Caco-2 (cell line): Measurements from ENCODE around the gene UNC119B. TPM values are rescaled to one million over a fixed set of nuclear protein-coding genes. Genes with fewer than 3 reads are reported as not detected.

Experiments
- Bru-seq: library from RNA; stranded (reverse); fragments of 400-500 nt; gene quantifications from one replicate; lab custom pipeline; 2021; lab: Mats Ljungman, UMichigan
- BruChase-seq, 2 experiments: library from RNA; stranded (reverse); fragments of 400-500 nt; gene quantifications; one replicate each; lab custom pipeline; 2021; lab: Mats Ljungman, UMichigan
- BruUV-seq: library from RNA; stranded (reverse); fragments of 400-500 nt; replicated peaks from 2 replicates; lab custom pipeline; 2021; lab: Mats Ljungman, UMichigan
- CTCF ChIA-PET: fragments of 300-600 bp; sonication (Branson Sonifier 250); formaldehyde crosslinking; loops from one replicate; lab custom pipeline; 2022; ENCODE audit warnings: antibody characterized with exemption; lab: Charles Lee
- POLR2A ChIA-PET: fragments of 300-600 bp; sonication (Branson Sonifier 250); formaldehyde crosslinking; loops from one replicate; lab custom pipeline; 2022; ENCODE audit warnings: antibody characterized with exemption; lab: Charles Lee
- DNase-seq, 2 experiments: peaks; one replicate each; pipeline versions ENCODE4 v3.0.0 to v3.0.0-alpha.2; 2020 to 2022
- H3K27me3 ChIP-seq: replicated peaks from 2 replicates; pipeline ENCODE4 v1.6.0; 2011; ENCODE audit warnings: low read length; ENCODE audit not compliant: control insufficient read depth, insufficient read depth
- H3K36me3 ChIP-seq: 2 replicates; pipeline ENCODE4 v1.5.1; 2011; ENCODE audit warnings: low read length; ENCODE audit not compliant: control insufficient read depth, insufficient read depth
- H3K4me1 ChIP-seq: fragments of 250-450 bp; sonication (Bioruptor Pico); 2 replicates; pipeline ENCODE4 v1.5.1; 2020; ENCODE audit warnings: mild to moderate bottlenecking
- H3K4me3 ChIP-seq: 2 replicates; pipeline ENCODE4 v1.5.1; 2011; ENCODE audit warnings: low read depth, mild to moderate bottlenecking, control low read depth, low read length
- H3K9me3 ChIP-seq: fragments of 250-450 bp; sonication (Bioruptor Pico); 2 replicates; pipeline ENCODE4 v1.5.1; 2020; ENCODE audit warnings: mild to moderate bottlenecking, moderate library complexity
- H3K27ac Mint-ChIP-seq: one replicate; pipeline ENCODE4 v1.8.0; 2022; ENCODE audit warnings: mixed read lengths; ENCODE audit not compliant: unreplicated experiment
- H3K27me3 Mint-ChIP-seq: one replicate; pipeline ENCODE4 v1.8.0; 2022; ENCODE audit warnings: mixed read lengths; ENCODE audit not compliant: insufficient read depth, unreplicated experiment
- H3K36me3 Mint-ChIP-seq: one replicate; pipeline ENCODE4 v1.8.0; 2022; ENCODE audit warnings: mild to moderate bottlenecking, mixed read lengths; ENCODE audit not compliant: insufficient read depth, unreplicated experiment
- H3K4me1 Mint-ChIP-seq: one replicate; pipeline ENCODE4 v1.8.0; 2022; ENCODE audit warnings: low read depth, mixed read lengths; ENCODE audit not compliant: unreplicated experiment
- H3K4me3 Mint-ChIP-seq: one replicate; pipeline ENCODE4 v1.8.0; 2022; ENCODE audit warnings: mild to moderate bottlenecking, moderate library complexity, mixed read lengths; ENCODE audit not compliant: unreplicated experiment
- H3K9me3 Mint-ChIP-seq: one replicate; pipeline ENCODE4 v1.8.0; 2022; ENCODE audit warnings: mixed read lengths; ENCODE audit not compliant: unreplicated experiment
- CTCF ChIP-seq, 2 experiments: fragments of 200-600 bp in 1 of 2; IDR thresholded peaks; 1 replicate in 1 of 2; 2 replicates in 1 of 2; pipeline versions ENCODE4 v1.5.1 to v1.8.0; 2011 to 2022; ENCODE audit warnings: antibody characterized with exemption in 1 of 2, control low read depth in 1 of 2, inconsistent platforms in 1 of 2, low read depth in 1 of 2, low read length in 1 of 2, mild to moderate bottlenecking in 1 of 2, moderate library complexity in 1 of 2; ENCODE audit not compliant: insufficient read depth in 1 of 2, severe bottlenecking in 1 of 2, unreplicated experiment in 1 of 2
- intact Hi-C: fragments of 100-400 bp; cut with micrococcal nuclease; formaldehyde crosslinking; loops from one replicate; pipeline ENCODE4 v1.10.0; 2022; ENCODE audit not compliant: unreplicated experiment
- long read RNA-seq: library from polyadenylated mRNA; stranded (forward); transcript quantifications from one replicate; pipeline ENCODE4 v2.0.0, GENCODE V29; 2022
- total RNA-seq: library from RNA; stranded (reverse); gene quantifications from 2 replicates; pipeline ENCODE4 v1.2.3, GENCODE V29; 2022

UNC119B gene
- total RNA-seq = 39.1 and 44.4 TPM in 2 replicates
- percentile 83 among the genes with signal in this experiment for Bru-seq, nascent RNA
- percentile 90 among the genes with signal in this experiment for BruChase-seq, experiment 1, labeled RNA remaining after a 2-hour chase
- percentile 94 among the genes with signal in this experiment for BruChase-seq, experiment 2, labeled RNA remaining after a 6-hour chase
- long read RNA-seq, full-length matches to known transcripts = 7 of 7 reads
- long read RNA-seq, partial matches to known transcripts = 0 of 7 reads
- long read RNA-seq, other reads (novel, unspliced or antisense) = 0 of 7 reads

GRCh38 chr12:120710031-120710804, at the start of gene UNC119B:
Gene UNC119B (plus strand): TSS chr12:120710458. CDS start chr12:120710475, 17 bp downstream.
- TF ChIP-seq CTCF (IDR thresholded peaks at IDR 0.05; ENCODE audit: insufficient read depth in 1 of 2, low read depth in 1 of 2, low read length in 1 of 2, severe bottlenecking in 1 of 2, unreplicated experiment in 1 of 2) = no peak
- DNase-seq = peak; percentile 61 to 82
- ChIA-PET POLR2A (interaction anchor here (0.6 to 0.8 kb wide), 5 partner anchors 14 to 528 kb away, joined by 3 to 19 read pairs (median 7); partner anchors contain the start of gene DYNLL1), CTCF (interaction anchor here (0.5 to 0.9 kb wide), 4 partner anchors 18 to 125 kb away, joined by 3 to 9 read pairs (median 4); partner anchors contain the start of gene CABP1)
- Histone ChIP-seq H3K9me3 (no peaks in the 10 kb centered on the region), H3K4me3 (peak within 1 kb of the TSS; percentile 70), H3K27me3 (no peaks in the 10 kb centered on the region), H3K4me1 (peaks cover 9% of the 10 kb centered on the region), H3K36me3 (no peaks in the 10 kb centered on the region; the same call in 1 of the 2 replicates)
- BruUV-seq = no TSS peak
- peak within 1 kb of the TSS; percentile 45 for H3K27ac Mint-ChIP-seq
- peaks cover 12% of the 10 kb centered on the region for H3K4me1 Mint-ChIP-seq
- peak within 1 kb of the TSS; percentile 80 for H3K4me3 Mint-ChIP-seq
- H3K27me3 Mint-ChIP-seq = no peaks in the 10 kb centered on the region
- intact Hi-C loops = no loop called here
- H3K9me3 Mint-ChIP-seq = no peaks in the 10 kb centered on the region
- peaks cover 32% of the 10 kb centered on the region for H3K36me3 Mint-ChIP-seq

GRCh38 chr12:120661432-120661831, 48.8 kb upstream of the UNC119B start:
- Histone ChIP-seq H3K9me3 (no peaks in the 10 kb centered on the region), H3K4me3 (no peak overlapping the region), H3K4me1 (no peaks in the 10 kb centered on the region), H3K27me3 (no peaks in the 10 kb centered on the region; the same call in 1 of the 2 replicates), H3K36me3 (no peaks in the 10 kb centered on the region)
- POLR2A ChIA-PET = no interaction called here
- H3K9me3 Mint-ChIP-seq = no peaks in the 10 kb centered on the region
- no peak for DNase-seq
- no peak for TF ChIP-seq CTCF (IDR thresholded peaks at IDR 0.05; ENCODE audit: insufficient read depth in 1 of 2, low read depth in 1 of 2, low read length in 1 of 2, severe bottlenecking in 1 of 2, unreplicated experiment in 1 of 2)
- H3K27me3 Mint-ChIP-seq = no peaks in the 10 kb centered on the region
- no peaks in the 10 kb centered on the region for H3K36me3 Mint-ChIP-seq
- no peak overlapping the region for H3K27ac Mint-ChIP-seq
- intact Hi-C loops = no loop called here
- CTCF ChIA-PET = no interaction called here
- no peak overlapping the region for H3K4me3 Mint-ChIP-seq
- no TSS peak for BruUV-seq
- H3K4me1 Mint-ChIP-seq = peaks cover 6% of the 10 kb centered on the region

GRCh38 chr12:120662879-120663278, 47.4 kb upstream of the UNC119B start:
- H3K27me3 Mint-ChIP-seq = no peaks in the 10 kb centered on the region
- H3K4me3 ChIP-seq = no peak overlapping the region
- H3K4me1 Mint-ChIP-seq = peaks cover 6% of the 10 kb centered on the region
- POLR2A ChIA-PET = no interaction called here
- intact Hi-C loops = no loop called here
- H3K27ac Mint-ChIP-seq = no peak overlapping the region
- H3K36me3 ChIP-seq = no peaks in the 10 kb centered on the region
- no peaks in the 10 kb centered on the region for H3K36me3 Mint-ChIP-seq
- DNase-seq = no peak
- no TSS peak for BruUV-seq
- no peak overlapping the region for H3K4me3 Mint-ChIP-seq
- H3K27me3 ChIP-seq = no peaks in the 10 kb centered on the region; the same call in 1 of the 2 replicates
- no peaks in the 10 kb centered on the region for H3K9me3 Mint-ChIP-seq
- CTCF ChIA-PET = interaction anchor here (1.3 kb wide), 1 partner anchor 13 kb away, joined by 8 read pairs; no protein-coding TSS in a partner anchor
- no peaks in the 10 kb centered on the region for H3K9me3 ChIP-seq
- no peak for TF ChIP-seq CTCF (IDR thresholded peaks at IDR 0.05; ENCODE audit: insufficient read depth in 1 of 2, low read depth in 1 of 2, low read length in 1 of 2, severe bottlenecking in 1 of 2, unreplicated experiment in 1 of 2)
- H3K4me1 ChIP-seq = no peaks in the 10 kb centered on the region
